Heart left ventricle (tissue), 16 donors: ENCODE results near the gene TRAPPC10. TPM values are rescaled to one million over a fixed set of nuclear protein-coding genes. Genes with fewer than 3 reads are reported as not detected.

Source experiments
- ATAC-seq, 4 donors: fragments of 200-7000 bp; cut with Tn5 transposase; one replicate each; pipeline ENCODE4 v1.9.1; 2020 to 2022; ENCODE audit warnings: moderate library complexity in 4 of 4, mild to moderate bottlenecking in 3 of 4, moderate number of reproducible peaks in 1 of 4
- DNase-seq, 5 donors: peaks; one replicate each; pipeline ENCODE4 v3.0.0-alpha.2; 2020
- H3K27ac ChIP-seq, 12 donors: fragments of 200-600 bp; sonication (generic) in 4 of 12; one replicate each; pipeline versions ENCODE4 v1.5.0 to v1.8.0; 2016 to 2022; ENCODE audit warnings: mild to moderate bottlenecking in 2 of 12
- H3K27me3 ChIP-seq, 9 donors: fragments of 200-600 bp; sonication (generic) in 2 of 9; one replicate each; pipeline versions ENCODE4 v1.5.1 to v1.8.0; 2016 to 2022; ENCODE audit warnings: mild to moderate bottlenecking in 3 of 9
- H3K36me3 ChIP-seq, 9 donors: fragments of 200-600 bp; sonication (generic) in 2 of 9; one replicate each; pipeline versions ENCODE4 v1.5.0 to v1.8.0; 2018 to 2022; ENCODE audit warnings: mild to moderate bottlenecking in 2 of 9
- H3K4me1 ChIP-seq, 12 donors: fragments of 200-600 bp; sonication (generic) in 4 of 12; one replicate each; pipeline versions ENCODE4 v1.5.0 to v1.8.0; 2016 to 2022; ENCODE audit warnings: mild to moderate bottlenecking in 3 of 12
- H3K4me3 ChIP-seq, 12 donors: fragments of 200-600 bp; sonication (generic) in 4 of 12; one replicate each; pipeline versions ENCODE4 v1.5.0 to v1.8.0; 2017 to 2022; ENCODE audit warnings: mild to moderate bottlenecking in 9 of 12, moderate library complexity in 4 of 12
- H3K9me3 ChIP-seq, 12 donors: fragments of 200-600 bp; sonication (generic) in 4 of 12; one replicate each; pipeline versions ENCODE4 v1.5.0 to v1.8.0; 2016 to 2022; ENCODE audit warnings: mild to moderate bottlenecking in 1 of 12
- POLR2A ChIP-seq, 2 donors: fragments of 450-650 bp; IDR thresholded peaks; one replicate each; pipeline ENCODE4 v1.6.1; 2017; ENCODE audit warnings: antibody characterized with exemption in 2 of 2, mild to moderate bottlenecking in 2 of 2, moderate library complexity in 2 of 2
- WGBS, 4 donors: extraction: QIAGEN DNeasy Blood & Tissue Kit in 2 of 4; methylation state at CpG; one replicate each; pipeline versions ENCODE4 v1.1.5 to v1.1.7; 2013 to 2018; 5-methylcytosine and 5-hydroxymethylcytosine counted together
- intact Hi-C, 10 donors: fragments of 100-400 bp; cut with DNase I; formaldehyde crosslinking; loops; one replicate each; pipeline versions ENCODE4 v1.11.1 to v1.14.2; 2022
- polyA plus RNA-seq, 2 donors: library from polyadenylated mRNA; stranded (reverse); fragments of 200-250 nt; gene quantifications; one replicate each; pipeline ENCODE4 v1.2.3, GENCODE V29; 2013
- total RNA-seq, 9 donors: library from RNA; depleted of rRNA in 2 of 9; stranded (reverse); fragments of >200 nt in 2 of 9; fragmentation: NEBNext Ultra II Directional in 3 of 9; extraction: Animal tissue kit (Norgen Biotek cat#: 25700) in 3 of 9; gene quantifications; one replicate each; pipeline versions ENCODE4 v1.1.0 to v1.2.4, GENCODE V29; 2016 to 2023
- TF ChIP-seq, protein P1 (sequence below), 12 donors: fragments of 200-600 bp; sonication (generic) in 4 of 12; IDR thresholded peaks; one replicate each; pipeline versions ENCODE4 v1.5.0 to v1.8.0; 2018 to 2022; ENCODE audit warnings: antibody characterized with exemption in 12 of 12, mild to moderate bottlenecking in 5 of 12
- donor health status: ischemic (EF 13 %, LVEDD 7.1; RV severe dilation, severe dysfunction).
- donor health status: healthy with polysubstance abuse.
- donor health status: DM: no; HTN: yes; CAD: no.
- donor health status: DM: no; HTN: no; CAD: no.
- donor health status: ischemic (EF 25% LVEDD 6.9; RV normal size, moderate dysfunction).
- donor health status: ischemic (EF 25% LVEDD 5.7; RV mildly dilated, moderate dysfunction).
- donor health status: healthy.
- donor health status: DM: yes; HTN: yes; CAD: no.
- donor health status: ischemic (EF 35%, LVEDD 5.7; RV mildly dilated, moderate dysfunction).
- donor health status: nonischemic (EF 11% LVEDD 7.7; RV severe dilation, severe dysfunction).
- donor health status: DM: yes; HTN: yes; CAD: no.
- donor health status: PGD.
- donor health status: ischemic (EF 29% LVEDD 5.4; RV normal size, mild dysfunction).
- donor health status: nonischemic (EF 23%, LVEDD 6.1; RV moderate dilation, normal function).

Gene TRAPPC10
- total and polyA plus RNA-seq, 11 donors, result 5.6 to 32.0 (median 22.1) TPM

DNA sequence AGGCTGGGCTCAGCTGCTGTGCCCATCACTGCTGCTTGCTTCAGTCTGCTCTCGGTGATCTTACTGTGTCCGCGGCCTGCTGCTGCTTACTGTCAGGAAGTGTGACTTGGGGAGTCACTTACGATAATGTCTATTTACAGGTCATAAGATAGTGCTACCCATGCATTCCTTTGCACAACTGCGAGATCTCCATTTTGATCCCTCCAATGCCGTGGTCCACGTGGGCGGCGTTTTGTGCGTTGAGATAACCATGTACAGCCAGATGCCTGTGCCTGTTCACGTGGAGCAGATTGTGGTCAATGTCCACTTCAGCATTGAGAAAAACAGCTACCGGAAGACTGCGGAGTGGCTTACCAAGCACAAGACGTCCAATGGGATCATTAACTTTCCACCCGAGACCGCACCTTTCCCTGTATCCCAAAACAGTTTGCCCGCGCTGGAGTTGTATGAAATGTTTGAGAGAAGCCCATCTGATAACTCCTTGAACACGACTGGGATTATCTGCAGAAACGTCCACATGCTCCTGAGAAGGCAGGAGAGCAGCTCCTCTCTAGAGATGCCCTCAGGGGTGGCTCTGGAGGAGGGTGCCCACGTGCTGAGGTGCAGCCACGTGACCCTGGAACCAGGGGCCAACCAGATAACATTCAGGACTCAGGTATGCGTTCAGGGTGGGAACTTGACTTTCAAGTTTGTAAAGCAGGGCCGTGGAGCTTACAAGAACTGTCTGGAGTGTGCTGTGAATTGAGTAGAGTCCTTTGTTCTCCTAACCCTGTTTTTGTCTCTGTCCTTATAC lies 70.7 kb downstream of the TRAPPC10 start:
- H3K27me3 ChIP-seq, result no peaks in the 10 kb centered on the region
- H3K36me3 ChIP-seq, result peaks cover 0 to 100% (median 77%) of the 10 kb centered on the region in 9 donors
- peaks cover 3 to 58% (median 52%) of the 10 kb centered on the region in 12 donors for H3K4me1 ChIP-seq
- H3K4me3 ChIP-seq, result peak overlapping the region in 1 of 12 donors; percentile 17
- DNase-seq, result no peak
- ATAC-seq, result no peak
- intact Hi-C loops, result no loop called here
- no peaks in the 10 kb centered on the region for H3K9me3 ChIP-seq
- TF ChIP-seq, protein P1, sequence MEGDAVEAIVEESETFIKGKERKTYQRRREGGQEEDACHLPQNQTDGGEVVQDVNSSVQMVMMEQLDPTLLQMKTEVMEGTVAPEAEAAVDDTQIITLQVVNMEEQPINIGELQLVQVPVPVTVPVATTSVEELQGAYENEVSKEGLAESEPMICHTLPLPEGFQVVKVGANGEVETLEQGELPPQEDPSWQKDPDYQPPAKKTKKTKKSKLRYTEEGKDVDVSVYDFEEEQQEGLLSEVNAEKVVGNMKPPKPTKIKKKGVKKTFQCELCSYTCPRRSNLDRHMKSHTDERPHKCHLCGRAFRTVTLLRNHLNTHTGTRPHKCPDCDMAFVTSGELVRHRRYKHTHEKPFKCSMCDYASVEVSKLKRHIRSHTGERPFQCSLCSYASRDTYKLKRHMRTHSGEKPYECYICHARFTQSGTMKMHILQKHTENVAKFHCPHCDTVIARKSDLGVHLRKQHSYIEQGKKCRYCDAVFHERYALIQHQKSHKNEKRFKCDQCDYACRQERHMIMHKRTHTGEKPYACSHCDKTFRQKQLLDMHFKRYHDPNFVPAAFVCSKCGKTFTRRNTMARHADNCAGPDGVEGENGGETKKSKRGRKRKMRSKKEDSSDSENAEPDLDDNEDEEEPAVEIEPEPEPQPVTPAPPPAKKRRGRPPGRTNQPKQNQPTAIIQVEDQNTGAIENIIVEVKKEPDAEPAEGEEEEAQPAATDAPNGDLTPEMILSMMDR (IDR thresholded peaks at IDR 0.05), result no peak
- TF ChIP-seq POLR2A (IDR thresholded peaks at IDR 0.05), result no peak
- H3K27ac ChIP-seq, result peak overlapping the region; percentile 4 to 90 (median 81)
- WGBS, 4 donors, result 59 to 69% (median 66%) methylated on average over 24 of the region's 24 CpGs

DNA sequence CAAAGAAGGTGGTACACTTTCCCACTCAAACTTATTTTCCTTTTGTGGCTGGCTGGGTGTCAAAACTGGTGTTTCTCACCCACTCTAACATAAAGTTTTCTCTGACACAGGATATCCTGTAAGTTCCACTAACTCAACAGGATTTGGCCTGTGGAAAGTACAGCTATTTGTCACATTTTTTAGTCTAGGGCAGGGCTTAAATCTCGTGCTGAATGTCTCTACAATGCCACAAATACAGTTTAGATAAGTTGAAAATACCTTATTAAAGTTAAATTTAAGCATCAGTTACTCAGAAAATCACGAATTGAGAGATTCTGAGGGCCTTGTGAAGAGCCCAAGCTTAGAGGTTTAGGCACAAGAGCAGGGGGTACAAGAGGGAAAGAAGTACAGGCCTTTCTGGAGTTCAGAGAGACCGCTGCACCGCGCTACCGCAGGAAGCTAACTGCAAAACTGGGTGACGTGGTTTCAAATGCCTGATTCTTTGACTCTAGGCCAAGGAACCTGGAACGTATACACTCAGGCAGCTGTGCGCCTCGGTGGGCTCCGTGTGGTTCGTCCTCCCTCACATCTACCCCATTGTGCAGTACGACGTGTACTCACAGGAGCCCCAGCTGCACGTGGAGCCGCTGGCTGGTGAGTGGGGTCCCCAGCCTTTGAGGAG lies 71.7 kb downstream of the TRAPPC10 start:
- Histone ChIP-seq H3K36me3 (peaks cover 0 to 100% (median 77%) of the 10 kb centered on the region in 9 donors), H3K4me1 (peaks cover 3 to 66% (median 55%) of the 10 kb centered on the region in 12 donors), H3K4me3 (peak overlapping the region in 1 of 12 donors; percentile 35), H3K27ac (peak overlapping the region; percentile 10 to 90 (median 81)), H3K9me3 (no peaks in the 10 kb centered on the region), H3K27me3 (no peaks in the 10 kb centered on the region)
- intact Hi-C loops, result no loop called here
- 53 to 64% (median 55%) methylated on average over 16 of the region's 16 CpGs for WGBS, 4 donors
- TF ChIP-seq, protein P1 (IDR thresholded peaks at IDR 0.05), result no peak
- DNase-seq (no peak), ATAC-seq (peak in 1 of 4 donors; percentile 20)

DNA sequence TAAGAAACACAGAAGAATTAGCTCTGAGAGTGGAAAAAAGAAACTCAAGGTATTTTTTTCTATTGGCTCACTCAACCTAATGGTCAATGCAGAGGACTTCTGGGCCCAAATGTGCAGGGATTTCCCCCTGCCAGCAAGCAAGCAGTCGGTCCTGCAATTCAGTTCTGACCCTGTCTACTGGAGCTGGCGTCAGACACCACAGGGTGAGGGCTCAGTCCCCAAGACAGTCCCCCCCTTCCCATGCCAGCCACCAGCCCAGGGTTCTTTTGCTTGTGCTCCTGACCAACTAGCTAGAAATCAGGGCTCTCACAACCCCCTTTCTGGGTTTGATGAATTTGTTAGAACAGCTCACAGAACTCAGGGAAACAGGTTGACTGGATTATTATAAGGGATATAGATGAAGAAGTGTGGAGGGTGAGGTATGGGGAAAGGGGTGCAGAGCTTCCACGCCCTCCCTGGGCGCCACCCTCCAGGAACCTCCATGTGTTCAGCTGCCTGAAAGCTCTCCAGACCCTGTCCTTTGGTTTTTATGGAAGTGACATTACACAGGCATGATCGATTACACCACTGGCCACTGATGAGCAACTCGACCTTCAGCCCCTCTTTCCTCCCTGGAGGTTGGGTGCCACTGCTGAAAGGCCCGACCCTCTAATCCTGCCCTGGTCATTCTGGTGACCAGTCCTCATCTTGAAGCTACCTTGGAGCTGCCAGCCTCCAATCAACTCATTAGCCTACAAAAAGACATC lies 72.6 kb downstream of the TRAPPC10 start:
- Histone ChIP-seq H3K36me3 (peaks cover 0 to 100% (median 77%) of the 10 kb centered on the region in 9 donors), H3K4me3 (peak overlapping the region in 1 of 12 donors; percentile 35), H3K9me3 (no peaks in the 10 kb centered on the region), H3K27me3 (no peaks in the 10 kb centered on the region), H3K27ac (peak overlapping the region; percentile 51 to 90 (median 81)), H3K4me1 (peaks cover 3 to 73% (median 55%) of the 10 kb centered on the region in 12 donors)
- DNase-seq (peak in 1 of 5 donors; percentile 16), ATAC-seq (no peak)
- WGBS, 4 donors, result 80 to 91% (median 83%) methylated on average over 7 of the region's 7 CpGs
- no peak for TF ChIP-seq POLR2A (IDR thresholded peaks at IDR 0.05)
- TF ChIP-seq, protein P1 (IDR thresholded peaks at IDR 0.05), result no peak
- intact Hi-C loops, result no loop called here
